OCI-LY1 (cell line): Measurements from ENCODE around the gene C13orf46.

Experiments
- H2AFZ ChIP-seq: fragments of 200-600 bp; sonication (generic), shearing (Covaris generic); 2 replicates; pipeline ENCODE4 v1.6.0; 2014; ENCODE audit warnings: antibody characterized with exemption, mild to moderate bottlenecking, low read length
- H3F3A ChIP-seq: fragments of 200-600 bp; sonication (generic), shearing (Covaris generic); 2 replicates; pipeline ENCODE4 v1.6.0; 2014; ENCODE audit warnings: mild to moderate bottlenecking, antibody characterized with exemption, low read length, moderate library complexity; ENCODE audit not compliant: insufficient read depth
- H3K27ac ChIP-seq: fragments of 200-600 bp; sonication (generic); 2 replicates; pipeline ENCODE4 v1.5.1; 2014; ENCODE audit warnings: low read length, mixed run types, mild to moderate bottlenecking, low read depth; ENCODE audit not compliant: poor library complexity, severe bottlenecking
- H3K27me3 ChIP-seq: fragments of 200-600 bp; sonication (generic); 2 replicates; pipeline ENCODE4 v1.6.0; 2014; ENCODE audit warnings: antibody characterized with exemption, mild to moderate bottlenecking, low read length, moderate library complexity; ENCODE audit not compliant: insufficient read depth
- H3K36me3 ChIP-seq: fragments of 200-600 bp; sonication (generic); 2 replicates; pipeline ENCODE4 v1.6.1; 2014; ENCODE audit warnings: mild to moderate bottlenecking, antibody characterized with exemption, low read length, moderate library complexity, mixed read lengths; ENCODE audit not compliant: insufficient read depth
- H3K4me1 ChIP-seq: fragments of 200-600 bp; sonication (generic); 2 replicates; pipeline ENCODE4 v1.5.1; 2014; ENCODE audit warnings: mild to moderate bottlenecking, low read length, moderate library complexity; ENCODE audit not compliant: insufficient read depth, severe bottlenecking
- H3K4me2 ChIP-seq: fragments of 200-600 bp; sonication (generic), shearing (Covaris generic); 2 replicates; pipeline ENCODE4 v1.6.1; 2014; ENCODE audit warnings: low read length
- H3K4me3 ChIP-seq: fragments of 200-600 bp; sonication (generic); 2 replicates; pipeline ENCODE4 v1.5.1; 2014; ENCODE audit warnings: low read length, low read depth, mild to moderate bottlenecking, mixed read lengths; ENCODE audit not compliant: poor library complexity, severe bottlenecking
- H3K79me2 ChIP-seq: fragments of 200-600 bp; shearing (Covaris generic); 2 replicates; pipeline ENCODE4 v1.6.1; 2016; ENCODE audit warnings: mixed run types, low read length, mixed read lengths; ENCODE audit not compliant: insufficient read depth
- H3K9ac ChIP-seq: fragments of 200-600 bp; sonication (generic), shearing (Covaris generic); 2 replicates; pipeline ENCODE4 v1.6.1; 2014; ENCODE audit warnings: mild to moderate bottlenecking, low read length, mixed read lengths
- H3K9me2 ChIP-seq: fragments of 200-600 bp; sonication (generic), shearing (Covaris generic); 2 replicates; pipeline ENCODE4 v1.6.1; 2014; ENCODE audit warnings: low read depth, mild to moderate bottlenecking, low read length, mixed read lengths
- H3K9me3 ChIP-seq: fragments of 200-600 bp; shearing (Covaris generic); 2 replicates; pipeline ENCODE4 v1.6.1; 2014; ENCODE audit warnings: low read length, mixed read lengths
- H4K20me1 ChIP-seq: fragments of 200-600 bp; sonication (generic), shearing (Covaris generic); 2 replicates; pipeline ENCODE4 v1.6.0; 2016; ENCODE audit warnings: mild to moderate bottlenecking, low read length; ENCODE audit not compliant: insufficient read depth
- EZH2 ChIP-seq: fragments of 200-600 bp; sonication (generic), shearing (Covaris generic); IDR thresholded peaks from 2 replicates; pipeline ENCODE4 v1.8.0; 2017; ENCODE audit warnings: borderline replicate concordance, mixed run types, mild to moderate bottlenecking, antibody characterized with exemption, low read length, moderate library complexity, mixed read lengths
- TF ChIP-seq, protein P1 (sequence below): fragments of 200-600 bp; sonication (generic), shearing (Covaris generic); IDR thresholded peaks from 2 replicates; pipeline ENCODE4 v1.5.1; 2017; ENCODE audit warnings: mild to moderate bottlenecking, antibody characterized with exemption, low read length, moderate library complexity, mixed read lengths

Gene C13orf46

DNA sequence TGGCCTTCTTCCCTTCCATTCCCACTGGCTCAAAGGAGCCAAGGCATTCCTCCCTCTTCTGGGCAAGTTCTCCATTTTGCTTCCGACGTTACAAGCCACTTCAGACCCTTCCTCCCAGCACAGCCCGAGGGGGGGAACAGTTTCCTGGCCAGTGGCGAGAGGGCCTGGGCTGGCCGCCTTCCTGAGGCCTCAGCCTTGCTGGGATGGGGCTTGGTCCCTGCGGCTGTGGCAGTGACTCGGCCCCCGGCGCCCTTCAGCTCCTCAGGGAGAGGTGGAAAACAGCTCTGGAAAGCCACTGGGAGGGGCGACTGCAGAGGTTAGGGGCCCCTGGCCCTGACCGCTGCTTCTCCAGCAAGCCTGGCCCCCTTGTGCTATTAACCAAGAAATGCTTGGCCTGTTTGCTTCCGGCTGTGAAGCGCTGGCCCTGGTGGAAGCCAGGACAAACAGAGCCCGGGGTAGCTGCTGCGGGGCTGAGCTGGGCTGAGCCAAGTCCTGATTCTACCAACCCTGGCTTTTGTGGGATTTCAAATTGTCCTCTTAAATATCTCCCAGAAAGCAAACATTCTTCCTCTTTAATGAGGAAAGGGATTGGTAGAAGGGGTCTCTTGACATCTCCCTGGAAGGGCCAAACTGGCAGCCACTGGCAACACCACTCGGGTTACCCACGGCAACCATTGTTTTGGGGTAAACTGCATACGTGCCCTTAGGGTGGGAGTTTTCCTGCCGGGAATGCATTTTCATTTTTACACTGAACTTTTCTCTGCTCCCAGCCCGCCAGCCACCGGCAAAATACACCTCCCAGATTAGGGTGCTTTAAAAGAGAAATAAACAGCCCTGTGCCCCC, 38.7 kb downstream of the C13orf46 start:
- H3K79me2 ChIP-seq = no peaks in the 10 kb centered on the region
- no peaks in the 10 kb centered on the region for H3K9me3 ChIP-seq
- H3F3A ChIP-seq = no peaks in the 10 kb centered on the region
- H3K9me2 ChIP-seq = no peaks in the 10 kb centered on the region
- no peak overlapping the region for H3K4me3 ChIP-seq
- no peak overlapping the region for H3K4me2 ChIP-seq
- no peak overlapping the region for H3K9ac ChIP-seq
- no peaks in the 10 kb centered on the region for H3K4me1 ChIP-seq
- H2AFZ ChIP-seq = no peak overlapping the region
- no peak overlapping the region for H3K27ac ChIP-seq
- no peaks in the 10 kb centered on the region for H4K20me1 ChIP-seq
- H3K36me3 ChIP-seq = no peaks in the 10 kb centered on the region
- TF ChIP-seq, protein P1, sequence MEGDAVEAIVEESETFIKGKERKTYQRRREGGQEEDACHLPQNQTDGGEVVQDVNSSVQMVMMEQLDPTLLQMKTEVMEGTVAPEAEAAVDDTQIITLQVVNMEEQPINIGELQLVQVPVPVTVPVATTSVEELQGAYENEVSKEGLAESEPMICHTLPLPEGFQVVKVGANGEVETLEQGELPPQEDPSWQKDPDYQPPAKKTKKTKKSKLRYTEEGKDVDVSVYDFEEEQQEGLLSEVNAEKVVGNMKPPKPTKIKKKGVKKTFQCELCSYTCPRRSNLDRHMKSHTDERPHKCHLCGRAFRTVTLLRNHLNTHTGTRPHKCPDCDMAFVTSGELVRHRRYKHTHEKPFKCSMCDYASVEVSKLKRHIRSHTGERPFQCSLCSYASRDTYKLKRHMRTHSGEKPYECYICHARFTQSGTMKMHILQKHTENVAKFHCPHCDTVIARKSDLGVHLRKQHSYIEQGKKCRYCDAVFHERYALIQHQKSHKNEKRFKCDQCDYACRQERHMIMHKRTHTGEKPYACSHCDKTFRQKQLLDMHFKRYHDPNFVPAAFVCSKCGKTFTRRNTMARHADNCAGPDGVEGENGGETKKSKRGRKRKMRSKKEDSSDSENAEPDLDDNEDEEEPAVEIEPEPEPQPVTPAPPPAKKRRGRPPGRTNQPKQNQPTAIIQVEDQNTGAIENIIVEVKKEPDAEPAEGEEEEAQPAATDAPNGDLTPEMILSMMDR = no peak
- TF ChIP-seq EZH2 = no peak
- H3K27me3 ChIP-seq = peaks cover 26% of the 10 kb centered on the region

DNA sequence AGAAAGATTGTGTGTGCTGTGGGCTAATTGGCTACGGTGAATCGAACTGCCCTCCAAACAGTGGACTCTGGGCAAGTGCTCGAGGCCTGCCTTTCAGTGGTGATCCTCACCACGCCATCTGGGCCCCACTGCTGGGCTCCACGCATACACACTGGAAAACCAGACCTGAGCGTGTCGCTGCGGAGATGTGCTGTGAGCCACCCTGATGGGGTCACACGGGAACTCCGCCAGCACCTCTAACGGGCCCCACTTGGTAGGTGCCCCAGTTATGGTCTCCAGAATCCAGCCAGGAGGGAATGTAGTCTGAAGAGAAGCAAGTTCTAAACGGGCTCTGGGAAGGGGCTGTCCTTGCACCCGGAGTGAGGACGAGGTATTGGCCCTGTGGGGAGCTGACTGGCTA, 39.3 kb downstream of the C13orf46 start:
- Histone ChIP-seq H3K36me3 (no peaks in the 10 kb centered on the region), H3F3A (no peaks in the 10 kb centered on the region), H3K27me3 (peaks cover 26% of the 10 kb centered on the region), H3K4me3 (no peak overlapping the region), H4K20me1 (no peaks in the 10 kb centered on the region), H3K27ac (no peak overlapping the region), H3K9me2 (no peaks in the 10 kb centered on the region), H2AFZ (no peak overlapping the region), H3K9ac (no peak overlapping the region), H3K4me2 (no peak overlapping the region), H3K4me1 (no peaks in the 10 kb centered on the region), H3K79me2 (no peaks in the 10 kb centered on the region), H3K9me3 (no peaks in the 10 kb centered on the region)
- TF ChIP-seq, protein P1 = no peak
- TF ChIP-seq EZH2 = no peak

- H4K20me1 ChIP-seq = no peaks in the 10 kb centered on the region
- no peak for TF ChIP-seq EZH2
- TF ChIP-seq, protein P1 = no peak
- H3K4me2 ChIP-seq = no peak overlapping the region
- H3K9ac ChIP-seq = no peak overlapping the region
- no peaks in the 10 kb centered on the region for H3K4me1 ChIP-seq
- H3K4me3 ChIP-seq = no peak overlapping the region
- no peak overlapping the region for H3K27ac ChIP-seq
- H3K27me3 ChIP-seq = peaks cover 26% of the 10 kb centered on the region
- H3F3A ChIP-seq = no peaks in the 10 kb centered on the region
- H2AFZ ChIP-seq = no peak overlapping the region
- no peaks in the 10 kb centered on the region for H3K9me3 ChIP-seq
- H3K9me2 ChIP-seq = no peaks in the 10 kb centered on the region
- no peaks in the 10 kb centered on the region for H3K79me2 ChIP-seq
- no peaks in the 10 kb centered on the region for H3K36me3 ChIP-seq
These were observed 40.0 kb downstream of the C13orf46 start for GRCh38 chr13:113933901-113934300.
